SK-N-MC (cell line): ENCODE results near the gene CLSTN3.

Experiments
- DNase-seq: peaks from one replicate; pipeline ENCODE4 v3.0.0-alpha.2; 2011; ENCODE audit warnings: low read depth, low spot score
- H3K27ac ChIP-seq: fragments of 200-600 bp; sonication (generic); 2 replicates; pipeline ENCODE4 v1.5.1; 2016; ENCODE audit warnings: mixed run types
- H3K36me3 ChIP-seq: fragments of 200-600 bp; sonication (generic); 2 replicates; pipeline ENCODE4 v1.6.1; 2017; ENCODE audit warnings: antibody characterized with exemption, low read length, mixed read lengths; ENCODE audit not compliant: insufficient read depth
- H3K4me3 ChIP-seq: fragments of 200-600 bp; sonication (generic); 2 replicates; pipeline ENCODE4 v1.5.1; 2016
- H3K9ac ChIP-seq: fragments of 200-600 bp; sonication (generic); 2 replicates; pipeline ENCODE4 v1.8.0; 2017; ENCODE audit warnings: mixed run types, mixed read lengths; ENCODE audit not compliant: insufficient read length
- H3K9me3 ChIP-seq: fragments of 200-600 bp; sonication (generic); 2 replicates; pipeline ENCODE4 v1.6.1; 2017; ENCODE audit warnings: low read depth, mild to moderate bottlenecking, antibody characterized with exemption, low read length, moderate library complexity, mixed read lengths
- EZH2 ChIP-seq: fragments of 200-600 bp; sonication (generic); IDR thresholded peaks from one replicate; pipeline ENCODE4 v1.6.1; 2017; ENCODE audit warnings: antibody characterized with exemption
- FOXP2 ChIP-seq: optimal IDR thresholded peaks from 2 replicates; pipeline ENCODE3; 2011; ENCODE audit warnings: mild to moderate bottlenecking, moderate library complexity; ENCODE audit not compliant: insufficient read depth; ENCODE audit errors: extremely low read length, control extremely low read depth
- POLR2AphosphoS5 ChIP-seq: IDR thresholded peaks from 2 replicates; pipeline ENCODE4 v1.6.1; 2012; ENCODE audit warnings: mild to moderate bottlenecking, low read depth, low read length, borderline replicate concordance

Gene CLSTN3

DNA sequence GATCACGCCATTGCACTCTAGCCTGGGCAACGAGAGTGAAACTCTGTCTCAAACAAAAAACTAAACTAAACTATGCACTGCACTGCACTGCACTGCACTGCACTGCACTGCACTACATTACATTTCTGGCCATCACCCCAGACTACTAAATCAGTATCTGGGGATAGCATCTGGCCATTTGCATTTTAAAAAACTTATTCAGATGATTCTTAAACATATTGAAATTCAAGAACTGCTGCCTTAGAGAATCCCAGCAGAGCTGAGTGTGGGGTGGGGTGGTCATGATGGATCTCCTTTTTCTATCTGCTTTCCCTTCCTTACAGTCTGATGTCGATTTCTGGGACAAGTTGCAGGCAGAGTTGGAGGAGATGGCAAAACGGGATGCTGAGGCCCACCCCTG lies 72.9 kb downstream of the CLSTN3 start:
- H3K9me3 ChIP-seq = no peaks in the 10 kb centered on the region
- H3K27ac ChIP-seq = no peak overlapping the region
- H3K9ac ChIP-seq = no peak overlapping the region
- DNase-seq = no peak
- TF ChIP-seq POLR2AphosphoS5 (no peak), EZH2 (no peak), FOXP2 (no peak)
- peaks cover 60% of the 10 kb centered on the region for H3K36me3 ChIP-seq
- no peak overlapping the region for H3K4me3 ChIP-seq

DNA sequence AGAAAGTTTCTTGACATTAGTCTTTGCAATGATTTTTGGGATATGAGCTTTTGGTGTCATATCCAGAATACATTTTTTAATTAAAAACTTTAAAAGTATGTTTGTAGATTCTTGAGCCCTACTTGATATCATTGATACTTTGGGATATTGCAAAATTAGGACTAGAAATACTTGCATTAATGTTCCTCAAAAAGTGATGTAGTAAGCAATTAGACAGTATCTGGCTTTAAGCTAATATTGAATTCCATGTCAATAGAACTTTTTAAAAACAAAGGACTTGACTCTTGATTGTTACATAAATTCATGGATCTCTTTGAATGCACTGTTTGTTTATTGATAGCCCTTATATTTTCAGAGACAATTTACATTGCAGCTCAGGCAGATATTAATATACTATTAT lies 74.9 kb downstream of the CLSTN3 start:
- H3K9ac ChIP-seq = no peak overlapping the region
- no peak overlapping the region for H3K4me3 ChIP-seq
- no peak overlapping the region for H3K27ac ChIP-seq
- TF ChIP-seq POLR2AphosphoS5 (no peak), FOXP2 (no peak), EZH2 (no peak)
- H3K36me3 ChIP-seq = peaks cover 80% of the 10 kb centered on the region
- no peak for DNase-seq
- H3K9me3 ChIP-seq = no peaks in the 10 kb centered on the region

DNA sequence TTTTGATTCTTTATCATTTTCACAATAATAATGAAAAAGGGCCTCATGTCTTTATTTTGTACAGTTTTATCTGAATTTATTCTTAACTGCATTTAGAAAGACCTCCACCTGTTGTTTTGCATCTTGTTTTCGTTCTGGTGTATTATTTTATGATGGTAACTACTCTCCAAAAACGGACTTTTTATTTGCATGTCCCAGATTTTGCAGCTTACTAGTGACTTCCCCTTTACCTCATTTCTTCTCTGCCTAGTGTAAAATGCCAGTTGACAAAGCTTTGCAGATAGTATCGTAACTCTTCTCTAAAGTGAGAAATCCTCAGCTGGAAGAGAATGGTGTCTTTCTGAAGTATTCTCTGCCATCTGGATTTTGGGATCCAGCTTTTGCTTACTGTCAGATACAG lies 76.5 kb downstream of the CLSTN3 start:
- H3K9me3 ChIP-seq = no peaks in the 10 kb centered on the region
- H3K4me3 ChIP-seq = no peak overlapping the region
- no peak overlapping the region for H3K27ac ChIP-seq
- H3K9ac ChIP-seq = no peak overlapping the region
- DNase-seq = no peak
- peaks cover 89% of the 10 kb centered on the region for H3K36me3 ChIP-seq
- TF ChIP-seq EZH2 (no peak), FOXP2 (no peak)

DNA sequence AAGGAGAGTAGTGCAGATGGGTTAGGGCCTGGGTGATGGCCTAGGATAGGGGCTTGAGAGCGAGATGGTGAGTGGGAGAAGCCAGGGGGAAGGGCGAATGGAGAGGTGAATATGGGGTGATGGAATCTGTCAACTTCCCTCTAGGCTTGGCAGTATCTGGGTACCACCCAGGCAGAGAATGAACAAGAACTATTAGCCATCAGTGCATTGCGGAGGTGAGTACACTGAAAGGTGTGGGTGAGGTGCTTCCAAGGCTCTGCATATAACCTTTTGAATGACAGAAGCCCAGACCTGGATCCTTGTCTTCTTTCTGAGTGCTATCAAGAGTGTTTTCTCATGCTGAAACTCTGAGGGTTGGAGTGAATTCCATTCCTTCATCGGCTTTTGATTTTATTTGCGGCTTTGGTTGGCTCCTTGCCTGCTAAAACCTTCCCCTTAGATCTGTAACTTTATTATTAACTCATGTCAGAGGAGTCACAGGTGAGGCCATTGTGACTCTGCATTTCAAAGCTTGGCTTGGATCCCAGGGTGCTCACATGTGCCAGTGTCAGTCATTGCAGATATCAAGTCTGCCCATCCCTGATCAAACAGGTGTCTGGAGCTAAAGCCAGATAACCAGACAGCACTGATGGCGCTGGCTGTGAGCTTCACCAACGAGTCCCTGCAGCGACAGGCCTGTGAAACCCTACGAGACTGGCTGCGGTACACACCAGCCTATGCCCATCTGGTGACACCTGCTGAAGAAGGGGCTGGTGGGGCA lies 77.9 kb downstream of the CLSTN3 start:
- H3K9me3 ChIP-seq = no peaks in the 10 kb centered on the region
- DNase-seq = no peak
- H3K36me3 ChIP-seq = peaks cover 84% of the 10 kb centered on the region

More for the DNA sequence above, 77.9 kb downstream of the CLSTN3 start:
- Histone ChIP-seq H3K4me3 (no peak overlapping the region), H3K9ac (no peak overlapping the region), H3K27ac (no peak overlapping the region)
- TF ChIP-seq POLR2AphosphoS5 (no peak), FOXP2 (no peak)
